IPS-18c (cell line): ENCODE data around the gene SORCS2.

Source experiments
- H3K4me3 ChIP-seq: 2 replicates; pipeline ENCODE4 v1.7.0; 2013; ENCODE audit warnings: low read depth, mild to moderate bottlenecking, low read length, moderate library complexity; ENCODE audit not compliant: insufficient read depth
- H3K9me3 ChIP-seq: one replicate; pipeline ENCODE4 v1.6.1; 2013; ENCODE audit warnings: mild to moderate bottlenecking, low read length, moderate library complexity; ENCODE audit not compliant: control insufficient read depth, insufficient read depth

Gene SORCS2

GRCh38 chr4:7674706-7675105 lies 482.4 kb downstream of the SORCS2 start:
- Histone ChIP-seq H3K4me3 (no peak overlapping the region), H3K9me3 (no peaks in the 10 kb centered on the region)

GRCh38 chr4:7675136-7675535 lies 482.8 kb downstream of the SORCS2 start:
- H3K4me3 ChIP-seq: no peak overlapping the region
- no peaks in the 10 kb centered on the region for H3K9me3 ChIP-seq

GRCh38 chr4:7675612-7676320 lies 483.4 kb downstream of the SORCS2 start:
- Histone ChIP-seq H3K9me3 (no peaks in the 10 kb centered on the region), H3K4me3 (no peak overlapping the region)

GRCh38 chr4:7676398-7676922 lies 484.1 kb downstream of the SORCS2 start:
- Histone ChIP-seq H3K9me3 (no peaks in the 10 kb centered on the region), H3K4me3 (no peak overlapping the region)

GRCh38 chr4:7677086-7677485 lies 484.7 kb downstream of the SORCS2 start:
- no peaks in the 10 kb centered on the region for H3K9me3 ChIP-seq
- H3K4me3 ChIP-seq: no peak overlapping the region

- H3K4me3 ChIP-seq: no peak overlapping the region
- no peaks in the 10 kb centered on the region for H3K9me3 ChIP-seq
Measured at GRCh38 chr4:7677799-7678301, 485.5 kb downstream of the SORCS2 start.

GRCh38 chr4:7678318-7678852 lies 486.0 kb downstream of the SORCS2 start:
- Histone ChIP-seq H3K4me3 (no peak overlapping the region), H3K9me3 (no peaks in the 10 kb centered on the region)

GRCh38 chr4:7679406-7680040 lies 487.2 kb downstream of the SORCS2 start:
- no peaks in the 10 kb centered on the region for H3K9me3 ChIP-seq
- H3K4me3 ChIP-seq: no peak overlapping the region

- Histone ChIP-seq H3K9me3 (no peaks in the 10 kb centered on the region), H3K4me3 (no peak overlapping the region)
Measured at GRCh38 chr4:7680106-7680505, 487.8 kb downstream of the SORCS2 start.

- H3K4me3 ChIP-seq: no peak overlapping the region
- H3K9me3 ChIP-seq: no peaks in the 10 kb centered on the region
Measured at GRCh38 chr4:7680731-7681130, 488.4 kb downstream of the SORCS2 start.

- Histone ChIP-seq H3K9me3 (no peaks in the 10 kb centered on the region), H3K4me3 (no peak overlapping the region)
Measured at GRCh38 chr4:7683126-7683703, 490.9 kb downstream of the SORCS2 start.

- H3K9me3 ChIP-seq: no peaks in the 10 kb centered on the region
- H3K4me3 ChIP-seq: no peak overlapping the region
Measured at GRCh38 chr4:7684294-7684693, 492.0 kb downstream of the SORCS2 start.

- H3K4me3 ChIP-seq: no peak overlapping the region
- H3K9me3 ChIP-seq: no peaks in the 10 kb centered on the region
Measured at GRCh38 chr4:7686070-7686870, 493.9 kb downstream of the SORCS2 start.

GRCh38 chr4:7687006-7687405 lies 494.7 kb downstream of the SORCS2 start:
- Histone ChIP-seq H3K9me3 (no peaks in the 10 kb centered on the region), H3K4me3 (no peak overlapping the region)

GRCh38 chr4:7687796-7688195 lies 495.5 kb downstream of the SORCS2 start:
- no peak overlapping the region for H3K4me3 ChIP-seq
- no peaks in the 10 kb centered on the region for H3K9me3 ChIP-seq

- H3K4me3 ChIP-seq: no peak overlapping the region
- no peaks in the 10 kb centered on the region for H3K9me3 ChIP-seq
Measured at GRCh38 chr4:7689773-7690693, 497.7 kb downstream of the SORCS2 start.
